ENCODE measurements around the gene RDH8. TPM values are rescaled to one million over a fixed set of nuclear protein-coding genes. Genes with fewer than 3 reads are reported as not detected.

RDH8 gene
- total RNA-seq, 1 donor from 2014 or later = not detected

DNA sequence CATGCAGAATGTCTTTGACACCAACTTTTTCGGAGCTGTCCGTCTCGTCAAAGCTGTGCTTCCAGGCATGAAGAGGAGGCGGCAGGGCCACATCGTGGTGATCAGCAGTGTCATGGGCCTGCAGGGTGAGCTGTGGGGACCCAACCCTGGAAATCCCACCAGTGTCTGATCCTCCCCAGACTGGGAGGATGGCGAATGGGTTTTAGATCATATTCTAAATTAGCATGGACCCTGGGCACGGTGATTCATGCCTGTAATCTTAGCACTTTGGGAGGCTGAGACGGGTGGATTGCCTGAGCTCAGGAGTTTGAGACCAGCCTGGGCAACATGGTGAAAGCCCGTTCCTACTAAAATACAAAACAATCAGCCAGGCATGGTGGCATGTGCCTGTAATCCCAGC is 5.5 kb downstream of the RDH8 start:
- no peaks in the 10 kb centered on the region for H3K36me3 ChIP-seq (ENCODE audit: insufficient read depth, low read length)
- H3K4me2 ChIP-seq (ENCODE audit: low read length) = peak overlapping the region; percentile 35
- FAIRE-seq (no peak), DNase-seq (ENCODE audit: low read depth) (no peak)
- H3K4me3 Mint-ChIP-seq (ENCODE audit: unreplicated experiment) = no peak overlapping the region
- H3K27ac Mint-ChIP-seq (ENCODE audit: unreplicated experiment) = no peak overlapping the region
- peaks cover 6% of the 10 kb centered on the region for H3K27me3 ChIP-seq (ENCODE audit: insufficient read depth, low read length)
- H3K4me1 Mint-ChIP-seq (ENCODE audit: low read depth, unreplicated experiment) = peaks cover 4% of the 10 kb centered on the region
- no peaks in the 10 kb centered on the region for H3K79me2 ChIP-seq (ENCODE audit: insufficient read depth, low read length)
- H3K27ac ChIP-seq (ENCODE audit: low read depth, low read length) = peak overlapping the region; percentile 45
- H3K36me3 Mint-ChIP-seq (ENCODE audit: low read depth, unreplicated experiment) = peaks cover 2% of the 10 kb centered on the region
- H3K4me1 ChIP-seq (ENCODE audit: insufficient read depth, low read length) = peaks cover 7% of the 10 kb centered on the region
- peak overlapping the region; percentile 13 for H3K9ac ChIP-seq (ENCODE audit: low read length)
- H2AFZ ChIP-seq (ENCODE audit: low read depth, low read length) = no peak overlapping the region
- peaks cover 22% of the 10 kb centered on the region for H3K27me3 Mint-ChIP-seq (ENCODE audit: low read depth, unreplicated experiment)
- TF ChIP-seq, protein P1, sequence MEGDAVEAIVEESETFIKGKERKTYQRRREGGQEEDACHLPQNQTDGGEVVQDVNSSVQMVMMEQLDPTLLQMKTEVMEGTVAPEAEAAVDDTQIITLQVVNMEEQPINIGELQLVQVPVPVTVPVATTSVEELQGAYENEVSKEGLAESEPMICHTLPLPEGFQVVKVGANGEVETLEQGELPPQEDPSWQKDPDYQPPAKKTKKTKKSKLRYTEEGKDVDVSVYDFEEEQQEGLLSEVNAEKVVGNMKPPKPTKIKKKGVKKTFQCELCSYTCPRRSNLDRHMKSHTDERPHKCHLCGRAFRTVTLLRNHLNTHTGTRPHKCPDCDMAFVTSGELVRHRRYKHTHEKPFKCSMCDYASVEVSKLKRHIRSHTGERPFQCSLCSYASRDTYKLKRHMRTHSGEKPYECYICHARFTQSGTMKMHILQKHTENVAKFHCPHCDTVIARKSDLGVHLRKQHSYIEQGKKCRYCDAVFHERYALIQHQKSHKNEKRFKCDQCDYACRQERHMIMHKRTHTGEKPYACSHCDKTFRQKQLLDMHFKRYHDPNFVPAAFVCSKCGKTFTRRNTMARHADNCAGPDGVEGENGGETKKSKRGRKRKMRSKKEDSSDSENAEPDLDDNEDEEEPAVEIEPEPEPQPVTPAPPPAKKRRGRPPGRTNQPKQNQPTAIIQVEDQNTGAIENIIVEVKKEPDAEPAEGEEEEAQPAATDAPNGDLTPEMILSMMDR (IDR thresholded peaks at IDR 0.05; ENCODE audit: insufficient read depth, low read depth, low read length) = no peak
- TF ChIP-seq EZH2 (IDR thresholded peaks at IDR 0.05; ENCODE audit: insufficient read depth, low read length) = no peak
- no peak overlapping the region for H3K4me3 ChIP-seq (ENCODE audit: insufficient read depth, low read depth, low read length)
- H3K9me3 Mint-ChIP-seq (ENCODE audit: unreplicated experiment) = peaks cover 3% of the 10 kb centered on the region
- no peaks in the 10 kb centered on the region for H3K9me3 ChIP-seq (ENCODE audit: insufficient read depth, low read depth, low read length)
- no peaks in the 10 kb centered on the region for H4K20me1 ChIP-seq (ENCODE audit: insufficient read depth, low read length)

GRCh38 chr19:10019246-10019645 is 6.0 kb downstream of the RDH8 start:
- no peak overlapping the region for H3K4me2 ChIP-seq (ENCODE audit: low read length)
- H3K79me2 ChIP-seq (ENCODE audit: insufficient read depth, low read length) = no peaks in the 10 kb centered on the region
- H3K27me3 ChIP-seq (ENCODE audit: insufficient read depth, low read length) = peaks cover 2% of the 10 kb centered on the region
- DNase-seq (ENCODE audit: low read depth) (no peak), FAIRE-seq (no peak)
- H3K4me1 Mint-ChIP-seq (ENCODE audit: low read depth, unreplicated experiment) = peaks cover 4% of the 10 kb centered on the region
- peaks cover 2% of the 10 kb centered on the region for H3K36me3 Mint-ChIP-seq (ENCODE audit: low read depth, unreplicated experiment)
- no peak overlapping the region for H3K27ac ChIP-seq (ENCODE audit: low read depth, low read length)
- H2AFZ ChIP-seq (ENCODE audit: low read depth, low read length) = no peak overlapping the region
- H3K27me3 Mint-ChIP-seq (ENCODE audit: low read depth, unreplicated experiment) = peaks cover 18% of the 10 kb centered on the region
- peaks cover 7% of the 10 kb centered on the region for H3K4me1 ChIP-seq (ENCODE audit: insufficient read depth, low read length)
- no peaks in the 10 kb centered on the region for H4K20me1 ChIP-seq (ENCODE audit: insufficient read depth, low read length)
- no peaks in the 10 kb centered on the region for H3K36me3 ChIP-seq (ENCODE audit: insufficient read depth, low read length)
- no peaks in the 10 kb centered on the region for H3K9me3 ChIP-seq (ENCODE audit: insufficient read depth, low read depth, low read length)
- H3K4me3 ChIP-seq (ENCODE audit: insufficient read depth, low read depth, low read length) = no peak overlapping the region
- no peak overlapping the region for H3K27ac Mint-ChIP-seq (ENCODE audit: unreplicated experiment)
- no peak overlapping the region for H3K9ac ChIP-seq (ENCODE audit: low read length)
- H3K9me3 Mint-ChIP-seq (ENCODE audit: unreplicated experiment) = peaks cover 3% of the 10 kb centered on the region
- TF ChIP-seq, protein P1 (IDR thresholded peaks at IDR 0.05; ENCODE audit: insufficient read depth, low read depth, low read length) = no peak
- TF ChIP-seq EZH2 (IDR thresholded peaks at IDR 0.05; ENCODE audit: insufficient read depth, low read length) = no peak
- H3K4me3 Mint-ChIP-seq (ENCODE audit: unreplicated experiment) = no peak overlapping the region

DNA sequence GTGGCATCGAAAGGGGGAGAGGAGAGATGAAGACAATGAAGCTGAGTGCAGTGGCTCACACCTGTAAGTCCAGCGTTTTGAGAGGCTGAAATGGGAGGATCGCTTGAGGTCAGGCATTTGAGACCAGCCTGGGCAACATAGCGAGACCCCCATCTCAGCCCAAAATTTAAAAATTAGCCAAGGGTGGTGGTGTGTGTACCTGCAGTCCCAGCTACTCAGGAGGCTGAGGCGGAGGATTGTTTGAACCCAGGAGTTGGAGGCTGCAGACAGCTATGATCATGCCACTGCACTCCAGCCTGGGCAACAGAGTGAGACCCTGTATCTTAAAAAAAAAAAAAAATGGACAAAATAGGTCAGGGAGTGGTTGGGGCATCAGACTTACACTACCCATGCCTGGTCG is 7.6 kb downstream of the RDH8 start:
- H3K9me3 Mint-ChIP-seq (ENCODE audit: unreplicated experiment) = peaks cover 3% of the 10 kb centered on the region
- Histone ChIP-seq H2AFZ (ENCODE audit: low read depth, low read length) (no peak overlapping the region), H3K4me2 (ENCODE audit: low read length) (no peak overlapping the region), H3K9ac (ENCODE audit: low read length) (no peak overlapping the region), H3K9me3 (ENCODE audit: insufficient read depth, low read depth, low read length) (no peaks in the 10 kb centered on the region), H3K4me1 (ENCODE audit: insufficient read depth, low read length) (peaks cover 7% of the 10 kb centered on the region), H3K27ac (ENCODE audit: low read depth, low read length) (no peak overlapping the region), H4K20me1 (ENCODE audit: insufficient read depth, low read length) (no peaks in the 10 kb centered on the region), H3K27me3 (ENCODE audit: insufficient read depth, low read length) (peaks cover 4% of the 10 kb centered on the region), H3K4me3 (ENCODE audit: insufficient read depth, low read depth, low read length) (no peak overlapping the region), H3K36me3 (ENCODE audit: insufficient read depth, low read length) (no peaks in the 10 kb centered on the region), H3K79me2 (ENCODE audit: insufficient read depth, low read length) (no peaks in the 10 kb centered on the region)
- H3K4me1 Mint-ChIP-seq (ENCODE audit: low read depth, unreplicated experiment) = peaks cover 4% of the 10 kb centered on the region
- H3K36me3 Mint-ChIP-seq (ENCODE audit: low read depth, unreplicated experiment) = peaks cover 2% of the 10 kb centered on the region
- FAIRE-seq = no peak
- no peak for DNase-seq (ENCODE audit: low read depth)
- H3K4me3 Mint-ChIP-seq (ENCODE audit: unreplicated experiment) = no peak overlapping the region
- peaks cover 18% of the 10 kb centered on the region for H3K27me3 Mint-ChIP-seq (ENCODE audit: low read depth, unreplicated experiment)
- no peak overlapping the region for H3K27ac Mint-ChIP-seq (ENCODE audit: unreplicated experiment)
- TF ChIP-seq, protein P1 (IDR thresholded peaks at IDR 0.05; ENCODE audit: insufficient read depth, low read depth, low read length) = no peak
- TF ChIP-seq EZH2 (IDR thresholded peaks at IDR 0.05; ENCODE audit: insufficient read depth, low read length) = no peak
